Aorta (tissue), 5 donors: ENCODE results near the gene SNX30. TPM values are rescaled to one million over a fixed set of nuclear protein-coding genes. Genes with fewer than 3 reads are reported as not detected.

Experiments
- ATAC-seq: fragments of 200-7000 bp; cut with Tn5 transposase; one replicate; pipeline ENCODE4 v1.9.1; 2022; ENCODE audit warnings: moderate library complexity; ENCODE audit not compliant: low FRiP score
- DNase-seq, 2 donors: peaks; one replicate each; pipeline ENCODE4 v3.0.0-alpha.2; 2020
- H3K27ac ChIP-seq, 2 donors: one replicate each; pipeline ENCODE4 v1.5.1; 2013; ENCODE audit warnings: low read length in 2 of 2, mild to moderate bottlenecking in 2 of 2, moderate library complexity in 2 of 2, control low read depth in 1 of 2, inconsistent platforms in 1 of 2, low read depth in 1 of 2
- H3K27me3 ChIP-seq, 2 donors: one replicate each; pipeline ENCODE4 v1.6.1; 2013; ENCODE audit warnings: control low read depth in 1 of 2, low read length in 1 of 2, mild to moderate bottlenecking in 1 of 2, moderate library complexity in 1 of 2; ENCODE audit not compliant: insufficient read depth in 2 of 2, control insufficient read depth in 1 of 2
- H3K36me3 ChIP-seq, 2 donors: one replicate each; pipeline ENCODE4 v1.6.1; 2013; ENCODE audit warnings: control low read depth in 1 of 2, low read length in 1 of 2, mild to moderate bottlenecking in 1 of 2; ENCODE audit not compliant: insufficient read depth in 2 of 2, control insufficient read depth in 1 of 2
- H3K4me1 ChIP-seq, 2 donors: one replicate each; pipeline ENCODE4 v1.6.1; 2013; ENCODE audit warnings: low read length in 2 of 2, control low read depth in 1 of 2, mild to moderate bottlenecking in 1 of 2, moderate library complexity in 1 of 2; ENCODE audit not compliant: insufficient read depth in 2 of 2, control insufficient read depth in 1 of 2
- H3K4me3 ChIP-seq, 2 donors: one replicate each; pipeline ENCODE4 v1.5.1; 2013; ENCODE audit warnings: low read length in 2 of 2, control low read depth in 1 of 2, mild to moderate bottlenecking in 1 of 2
- H3K9me3 ChIP-seq: one replicate; pipeline ENCODE4 v1.6.1; 2013; ENCODE audit warnings: mild to moderate bottlenecking, low read length; ENCODE audit not compliant: control insufficient read depth
- WGBS, 2 donors: extraction: QIAGEN DNeasy Blood & Tissue Kit; methylation state at CpG; one replicate each; pipeline ENCODE4 v1.1.7; 2013; 5-methylcytosine and 5-hydroxymethylcytosine counted together
- intact Hi-C, 2 donors: fragments of 100-400 bp; cut with DNase I; formaldehyde crosslinking; loops; one replicate each; pipeline versions ENCODE4 v1.14.2 to v1.15.0; 2022
- polyA plus RNA-seq, 2 donors: library from polyadenylated mRNA; stranded (reverse); fragments of 200-250 nt; gene quantifications; one replicate each; pipeline ENCODE4 v1.2.3, GENCODE V29; 2013
- total RNA-seq, 2 donors: library from RNA; stranded (reverse); fragmentation: NEBNext Ultra II Directional; extraction: Animal tissue kit (Norgen Biotek cat#: 25700); gene quantifications; one replicate each; pipeline ENCODE4 v1.2.1, GENCODE V29; 2021
- donor health status: healthy with polysubstance abuse.
- donor health status: Bipolar disorder and iron deficiency.
- donor health status: DM: no; HTN: no; CAD: no.
- donor health status: DM: no; HTN: no; CAD: no.
- donor health status: DM: yes; HTN: yes; CAD: no.

Gene SNX30
- total and polyA plus RNA-seq, 4 donors = 2.8 to 11.3 (median 6.7) TPM

GRCh38 chr9:112891521-112891920 is 141.0 kb downstream of the SNX30 start:
- intact Hi-C loops = no loop called here
- no peak overlapping the region for H3K27ac ChIP-seq
- no peaks in the 10 kb centered on the region for H3K9me3 ChIP-seq
- H3K4me1 ChIP-seq = no peaks in the 10 kb centered on the region
- no peaks in the 10 kb centered on the region for H3K27me3 ChIP-seq
- WGBS, 2 donors = 95 to 100% methylated on average over 3 of the region's 3 CpGs
- DNase-seq (no peak), ATAC-seq (no peak)
- no peak overlapping the region for H3K4me3 ChIP-seq
- H3K36me3 ChIP-seq = no peaks in the 10 kb centered on the region

GRCh38 chr9:112892981-112893380 is 142.4 kb downstream of the SNX30 start:
- WGBS, 2 donors = 84 to 90% methylated on average over 2 of the region's 2 CpGs
- no peak for ATAC-seq

GRCh38 chr9:112894041-112894440 is 143.5 kb downstream of the SNX30 start:
- no peaks in the 10 kb centered on the region for H3K4me1 ChIP-seq
- ATAC-seq (no peak), DNase-seq (no peak)
- H3K4me3 ChIP-seq = no peak overlapping the region
- no peaks in the 10 kb centered on the region for H3K9me3 ChIP-seq
- 94 to 95% methylated on average over 1 of the region's 1 CpG for WGBS, 2 donors
- intact Hi-C loops = no loop called here
- no peak overlapping the region for H3K27ac ChIP-seq
- no peaks in the 10 kb centered on the region for H3K36me3 ChIP-seq
- peaks cover 0 to under 1% of the 10 kb centered on the region in 2 donors for H3K27me3 ChIP-seq

More at GRCh38 chr9:112892981-112893380, 142.4 kb downstream of the SNX30 start:
- no peak overlapping the region for H3K4me3 ChIP-seq
- no peak for DNase-seq
- intact Hi-C loops = no loop called here
- no peak overlapping the region for H3K27ac ChIP-seq
- H3K9me3 ChIP-seq = no peaks in the 10 kb centered on the region
- H3K27me3 ChIP-seq = no peaks in the 10 kb centered on the region
- no peaks in the 10 kb centered on the region for H3K36me3 ChIP-seq
- H3K4me1 ChIP-seq = no peaks in the 10 kb centered on the region

- Histone ChIP-seq H3K36me3 (no peaks in the 10 kb centered on the region), H3K9me3 (no peaks in the 10 kb centered on the region), H3K4me1 (no peaks in the 10 kb centered on the region), H3K27me3 (peaks cover 0 to 1% of the 10 kb centered on the region in 2 donors), H3K27ac (no peak overlapping the region), H3K4me3 (no peak overlapping the region)
- 92 to 94% methylated on average over 1 of the region's 1 CpG for WGBS, 2 donors
- DNase-seq = no peak
- intact Hi-C loops = no loop called here
- ATAC-seq = no peak
Observed at GRCh38 chr9:112894699-112895098, 144.1 kb downstream of the SNX30 start.

- Histone ChIP-seq H3K9me3 (no peaks in the 10 kb centered on the region), H3K36me3 (no peaks in the 10 kb centered on the region), H3K4me3 (no peak overlapping the region), H3K27me3 (peaks cover 0 to 1% of the 10 kb centered on the region in 2 donors), H3K4me1 (no peaks in the 10 kb centered on the region), H3K27ac (no peak overlapping the region)
- 55 to 57% methylated on average over 3 of the region's 3 CpGs for WGBS, 2 donors
- DNase-seq (no peak), ATAC-seq (no peak)
- intact Hi-C loops = no loop called here
Observed at GRCh38 chr9:112896131-112896530, 145.6 kb downstream of the SNX30 start.

- ATAC-seq = no peak
- H3K4me1 ChIP-seq = no peaks in the 10 kb centered on the region
- no peaks in the 10 kb centered on the region for H3K36me3 ChIP-seq
- no peak overlapping the region for H3K4me3 ChIP-seq
- no peaks in the 10 kb centered on the region for H3K9me3 ChIP-seq
- H3K27ac ChIP-seq = no peak overlapping the region
- 72 to 77% methylated on average over 6 of the region's 6 CpGs for WGBS, 2 donors
- DNase-seq = no peak
- H3K27me3 ChIP-seq = peaks cover 0 to 1% of the 10 kb centered on the region in 2 donors
- intact Hi-C loops = no loop called here
Observed at GRCh38 chr9:112898872-112899311, 148.3 kb downstream of the SNX30 start.

GRCh38 chr9:112900488-112900887 is 149.9 kb downstream of the SNX30 start:
- intact Hi-C loops = loop anchor here in 1 of 2 donors (5.0 kb wide), 1 partner anchor 58 kb away; no protein-coding TSS in a partner anchor
- 46 to 50% methylated on average over 4 of the region's 4 CpGs for WGBS, 2 donors
- ATAC-seq (no peak), DNase-seq (no peak)
- H3K27ac ChIP-seq = no peak overlapping the region
- H3K9me3 ChIP-seq = no peaks in the 10 kb centered on the region
- no peaks in the 10 kb centered on the region for H3K4me1 ChIP-seq
- H3K4me3 ChIP-seq = no peak overlapping the region
- no peaks in the 10 kb centered on the region for H3K36me3 ChIP-seq
- H3K27me3 ChIP-seq = peaks cover 0 to 1% of the 10 kb centered on the region in 2 donors

GRCh38 chr9:112900901-112901300 is 150.3 kb downstream of the SNX30 start:
- Histone ChIP-seq H3K36me3 (no peaks in the 10 kb centered on the region), H3K27me3 (peaks cover 0 to 1% of the 10 kb centered on the region in 2 donors), H3K4me1 (no peaks in the 10 kb centered on the region), H3K9me3 (no peaks in the 10 kb centered on the region), H3K27ac (no peak overlapping the region), H3K4me3 (no peak overlapping the region)
- DNase-seq (no peak), ATAC-seq (no peak)
- 26 to 32% methylated on average over 1 of the region's 1 CpG for WGBS, 2 donors
- intact Hi-C loops = loop anchor here in 1 of 2 donors (5.0 kb wide), 1 partner anchor 59 kb away; no protein-coding TSS in a partner anchor

- DNase-seq (no peak), ATAC-seq (no peak)
- H3K9me3 ChIP-seq = no peaks in the 10 kb centered on the region
- no peaks in the 10 kb centered on the region for H3K4me1 ChIP-seq
- H3K27ac ChIP-seq = no peak overlapping the region
- H3K36me3 ChIP-seq = no peaks in the 10 kb centered on the region
- no peaks in the 10 kb centered on the region for H3K27me3 ChIP-seq
- WGBS, 2 donors = 56 to 65% methylated on average over 4 of the region's 4 CpGs
- intact Hi-C loops = no loop called here
- no peak overlapping the region for H3K4me3 ChIP-seq
Observed at GRCh38 chr9:112905084-112905483, 154.5 kb downstream of the SNX30 start.
